Activated CD8-positive, alpha-beta T cell treated with anti-CD3 and anti-CD28 coated beads for 36 hours (primary cell): ENCODE measurements around the gene CTNNA2. TPM values are rescaled to one million over a fixed set of nuclear protein-coding genes. Genes with fewer than 3 reads are reported as not detected.

ENCODE experiments used
- ATAC-seq: fragments of 200-7000 bp; cut with Tn5 transposase; one replicate; pipeline ENCODE4 v1.10.0; 2021; ENCODE audit warnings: mild to moderate bottlenecking, moderate library complexity
- CTCF ChIA-PET: fragments of 350-600 bp; sonication (Branson Sonifier 250); formaldehyde crosslinking; loops from one replicate; lab custom pipeline; 2021; ENCODE audit warnings: antibody characterized with exemption; lab: Charles Lee
- POLR2A ChIA-PET: fragments of 350-600 bp; sonication (Branson Sonifier 250); formaldehyde crosslinking; loops from one replicate; lab custom pipeline; 2021; ENCODE audit warnings: antibody characterized with exemption; lab: Charles Lee
- DNase-seq: peaks from one replicate; pipeline ENCODE4 v3.0.0-alpha.2; 2020
- H3K27ac Mint-ChIP-seq: one replicate; pipeline ENCODE4 v1.8.0; 2021; ENCODE audit warnings: mild to moderate bottlenecking, mixed read lengths
- H3K27me3 Mint-ChIP-seq: one replicate; pipeline ENCODE4 v1.8.0; 2021; ENCODE audit warnings: mixed read lengths
- H3K36me3 Mint-ChIP-seq: one replicate; pipeline ENCODE4 v1.8.0; 2021; ENCODE audit warnings: low read depth, mixed read lengths
- H3K4me1 Mint-ChIP-seq: one replicate; pipeline ENCODE4 v1.8.0; 2021; ENCODE audit warnings: low read depth, mixed read lengths
- H3K4me3 Mint-ChIP-seq: one replicate; pipeline ENCODE4 v1.8.0; 2021; ENCODE audit warnings: mild to moderate bottlenecking, moderate library complexity, mixed read lengths
- H3K9me3 Mint-ChIP-seq: one replicate; pipeline ENCODE4 v1.8.0; 2021; ENCODE audit warnings: mixed read lengths
- intact Hi-C: fragments of 100-400 bp; cut with micrococcal nuclease; formaldehyde crosslinking; loops from one replicate; pipeline ENCODE4 v1.10.0; 2022
- total RNA-seq, 2 experiments: library from RNA; stranded (reverse); gene quantifications; one replicate each; pipeline ENCODE4 v1.2.3, GENCODE V29; 2021
- TF ChIP-seq, protein P1 (sequence below): fragments of 200-600 bp; IDR thresholded peaks from one replicate; pipeline ENCODE4 v1.8.0; 2022; ENCODE audit warnings: antibody characterized with exemption, mild to moderate bottlenecking

The CTNNA2 gene
- total RNA-seq, 2 experiments from 2014 or later: not detected

- no peak overlapping the region for H3K4me3 Mint-ChIP-seq
- TF ChIP-seq, protein P1, sequence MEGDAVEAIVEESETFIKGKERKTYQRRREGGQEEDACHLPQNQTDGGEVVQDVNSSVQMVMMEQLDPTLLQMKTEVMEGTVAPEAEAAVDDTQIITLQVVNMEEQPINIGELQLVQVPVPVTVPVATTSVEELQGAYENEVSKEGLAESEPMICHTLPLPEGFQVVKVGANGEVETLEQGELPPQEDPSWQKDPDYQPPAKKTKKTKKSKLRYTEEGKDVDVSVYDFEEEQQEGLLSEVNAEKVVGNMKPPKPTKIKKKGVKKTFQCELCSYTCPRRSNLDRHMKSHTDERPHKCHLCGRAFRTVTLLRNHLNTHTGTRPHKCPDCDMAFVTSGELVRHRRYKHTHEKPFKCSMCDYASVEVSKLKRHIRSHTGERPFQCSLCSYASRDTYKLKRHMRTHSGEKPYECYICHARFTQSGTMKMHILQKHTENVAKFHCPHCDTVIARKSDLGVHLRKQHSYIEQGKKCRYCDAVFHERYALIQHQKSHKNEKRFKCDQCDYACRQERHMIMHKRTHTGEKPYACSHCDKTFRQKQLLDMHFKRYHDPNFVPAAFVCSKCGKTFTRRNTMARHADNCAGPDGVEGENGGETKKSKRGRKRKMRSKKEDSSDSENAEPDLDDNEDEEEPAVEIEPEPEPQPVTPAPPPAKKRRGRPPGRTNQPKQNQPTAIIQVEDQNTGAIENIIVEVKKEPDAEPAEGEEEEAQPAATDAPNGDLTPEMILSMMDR: no peak
- ATAC-seq (no peak), DNase-seq (no peak)
- H3K9me3 Mint-ChIP-seq: no peaks in the 10 kb centered on the region
- H3K27ac Mint-ChIP-seq: no peak overlapping the region
- H3K36me3 Mint-ChIP-seq: no peaks in the 10 kb centered on the region
- intact Hi-C loops: no loop called here
- H3K27me3 Mint-ChIP-seq: no peaks in the 10 kb centered on the region
- POLR2A ChIA-PET: no interaction called here
- H3K4me1 Mint-ChIP-seq: no peaks in the 10 kb centered on the region
- CTCF ChIA-PET: no interaction called here
Measured at GRCh38 chr2:79611448-79612016, 98.7 kb downstream of the CTNNA2 start.

DNA sequence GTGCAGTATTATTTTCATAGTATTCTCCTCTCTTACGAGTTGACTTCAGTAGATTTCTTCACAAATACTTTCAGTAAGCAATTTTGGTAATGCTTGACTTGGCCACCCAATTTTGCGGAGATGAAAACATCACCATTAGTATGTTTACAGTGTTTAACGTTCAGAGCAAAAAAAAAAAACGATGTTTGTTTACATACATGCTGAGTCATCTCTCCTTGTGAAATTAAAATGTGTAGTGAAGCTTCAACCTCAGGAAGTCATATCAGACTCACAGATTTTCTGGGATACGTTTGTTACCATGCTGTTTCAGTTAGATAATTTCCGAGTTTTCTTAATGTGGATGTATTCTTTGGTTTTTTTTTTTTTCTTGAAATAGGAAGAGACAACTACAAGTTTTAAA lies 100.1 kb downstream of the CTNNA2 start:
- TF ChIP-seq, protein P1: no peak
- intact Hi-C loops: no loop called here
- no peak for ATAC-seq
- POLR2A ChIA-PET: no interaction called here
- Mint-ChIP-seq H3K4me3 (no peak overlapping the region), H3K27ac (no peak overlapping the region), H3K36me3 (no peaks in the 10 kb centered on the region), H3K27me3 (no peaks in the 10 kb centered on the region), H3K4me1 (no peaks in the 10 kb centered on the region), H3K9me3 (no peaks in the 10 kb centered on the region)
- DNase-seq: no peak
- CTCF ChIA-PET: no interaction called here

DNA sequence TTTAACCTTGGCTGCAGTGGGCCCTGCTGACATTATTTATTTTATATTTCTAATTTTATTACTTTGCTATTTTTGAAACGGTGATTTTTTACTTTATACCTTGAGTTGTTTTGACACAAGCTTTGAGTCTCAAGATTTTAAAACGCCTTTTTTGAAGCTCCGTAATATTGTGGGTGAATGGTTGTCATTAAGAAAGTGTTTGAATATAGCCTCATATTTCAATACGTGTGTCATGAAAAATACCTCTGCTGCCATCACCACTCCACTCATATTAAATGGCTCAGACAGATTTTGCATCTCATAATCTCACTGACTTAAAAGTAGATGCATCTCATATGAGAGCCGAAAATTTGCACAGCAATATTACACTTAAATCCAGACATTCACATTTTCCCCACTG lies 106.6 kb downstream of the CTNNA2 start:
- DNase-seq (no peak), ATAC-seq (no peak)
- CTCF ChIA-PET: no interaction called here
- TF ChIP-seq, protein P1: no peak
- POLR2A ChIA-PET: no interaction called here
- Mint-ChIP-seq H3K36me3 (no peaks in the 10 kb centered on the region), H3K27ac (no peak overlapping the region), H3K9me3 (peaks cover 4% of the 10 kb centered on the region), H3K4me1 (no peaks in the 10 kb centered on the region), H3K4me3 (no peak overlapping the region), H3K27me3 (no peaks in the 10 kb centered on the region)
- intact Hi-C loops: no loop called here

DNA sequence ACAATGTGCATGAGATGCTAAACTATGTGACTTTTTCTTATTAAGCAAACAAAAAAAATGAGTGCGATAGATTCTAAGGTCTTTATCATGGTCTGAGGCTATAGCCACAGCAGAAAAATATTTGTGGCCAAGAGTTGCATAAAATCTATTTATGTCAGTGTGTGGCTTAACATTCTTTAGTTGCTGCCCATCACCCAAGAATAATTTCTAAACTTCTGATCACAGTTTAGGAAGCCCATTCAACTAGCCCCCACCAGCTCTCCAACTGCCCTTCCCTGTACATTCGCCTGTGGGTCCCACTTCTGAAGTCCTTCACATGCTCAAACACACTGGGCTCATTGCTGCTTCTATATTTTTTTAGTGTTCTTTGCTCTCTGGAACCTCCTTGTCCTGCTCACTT lies 107.1 kb downstream of the CTNNA2 start:
- ChIA-PET POLR2A (no interaction called here), CTCF (no interaction called here)
- Mint-ChIP-seq H3K9me3 (peaks cover 4% of the 10 kb centered on the region), H3K27ac (no peak overlapping the region), H3K36me3 (no peaks in the 10 kb centered on the region), H3K27me3 (no peaks in the 10 kb centered on the region), H3K4me1 (no peaks in the 10 kb centered on the region), H3K4me3 (no peak overlapping the region)
- TF ChIP-seq, protein P1: no peak
- intact Hi-C loops: no loop called here
- no peak for DNase-seq
- ATAC-seq: no peak

GRCh38 chr2:79620679-79621078 lies 107.8 kb downstream of the CTNNA2 start:
- Mint-ChIP-seq H3K27me3 (no peaks in the 10 kb centered on the region), H3K4me1 (no peaks in the 10 kb centered on the region), H3K27ac (no peak overlapping the region), H3K9me3 (peaks cover 4% of the 10 kb centered on the region), H3K4me3 (no peak overlapping the region), H3K36me3 (no peaks in the 10 kb centered on the region)
- DNase-seq: no peak
- intact Hi-C loops: no loop called here
- ChIA-PET POLR2A (no interaction called here), CTCF (no interaction called here)
- no peak for ATAC-seq
- TF ChIP-seq, protein P1: no peak
